ENCODE results near the gene PDE2A.
A peak's percentile ranks its signal among the peaks of the same experiment; 100 is the strongest.

PDE2A gene

DNA sequence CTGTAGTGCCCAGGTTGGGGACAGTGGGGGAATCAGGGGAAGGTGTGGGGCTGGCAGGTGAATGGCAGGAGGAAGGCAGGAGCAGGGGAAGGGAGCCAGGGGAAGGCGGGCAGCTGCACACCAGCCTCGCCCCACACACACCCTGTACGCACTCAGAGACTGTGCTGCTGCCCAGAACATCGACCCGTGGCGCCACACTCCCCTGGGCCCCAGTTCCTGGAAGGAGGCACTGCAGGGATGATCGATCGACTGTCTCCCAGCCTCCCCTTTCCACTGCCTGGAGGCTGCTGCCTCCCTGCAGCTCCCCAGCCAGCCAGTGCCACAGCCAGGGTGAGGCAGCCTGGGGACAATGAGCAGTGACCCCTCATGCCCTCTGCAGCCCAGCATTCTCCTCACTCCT, 19.2 kb downstream of the PDE2A start:
- no peak for DNase-seq

DNA sequence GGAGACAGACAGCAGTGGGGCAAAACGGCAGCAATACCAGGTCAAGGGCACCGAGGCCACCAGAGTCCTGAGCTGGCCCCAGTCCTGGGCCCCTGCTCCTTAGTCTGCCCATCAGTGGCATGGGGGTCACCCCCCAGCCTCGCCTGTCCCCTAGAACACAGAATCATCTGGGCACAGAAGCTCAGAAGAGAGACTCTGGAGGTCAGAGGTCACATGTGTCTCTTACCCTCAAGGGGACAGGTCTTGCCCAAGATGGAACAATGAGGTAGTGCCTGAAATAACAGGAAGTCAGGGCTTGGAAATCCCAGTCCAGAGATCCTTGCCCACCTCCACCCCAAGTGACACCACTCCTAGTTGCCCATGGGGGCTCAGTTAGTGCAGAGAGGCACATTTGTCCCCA, 20.6 kb downstream of the PDE2A start:
- DNase-seq: no peak

DNA sequence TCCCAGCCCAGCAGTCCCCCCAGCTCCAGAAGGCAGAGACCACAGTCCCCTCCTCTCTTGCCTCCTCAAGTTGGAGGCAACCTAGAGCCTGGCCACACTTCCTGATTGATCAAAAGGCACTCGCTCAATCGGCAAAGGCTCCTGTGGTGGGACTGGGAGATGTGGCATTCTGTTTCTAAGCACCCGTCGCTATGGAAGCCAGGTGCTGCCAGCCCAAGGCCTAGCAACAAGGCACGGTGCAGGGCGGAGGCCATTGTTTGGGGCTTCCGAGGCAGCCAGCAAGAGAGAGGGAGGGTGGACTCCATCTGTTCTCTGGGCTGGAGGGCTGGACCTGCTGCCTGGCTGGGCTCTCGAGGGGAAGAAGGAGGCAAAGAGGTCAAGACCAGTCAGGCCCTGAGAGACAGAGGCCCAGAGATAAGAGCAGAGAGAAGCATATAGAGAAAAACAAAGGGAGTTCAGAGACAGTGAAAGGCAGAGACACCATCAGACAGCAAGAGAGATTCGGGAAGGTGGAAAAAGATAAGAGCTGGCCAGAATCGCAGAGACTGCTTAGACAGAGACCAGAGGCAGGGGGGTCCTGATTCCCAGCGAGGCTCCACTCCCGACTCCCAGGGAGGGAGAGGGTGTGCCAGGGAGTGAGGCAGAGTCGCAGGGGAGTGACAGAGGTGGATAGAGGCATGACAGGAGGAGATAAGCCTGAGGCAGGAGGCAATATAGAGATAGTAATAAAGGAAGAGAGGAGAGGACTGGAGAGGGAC, 21.2 kb downstream of the PDE2A start:
- DNase-seq: no peak

DNA sequence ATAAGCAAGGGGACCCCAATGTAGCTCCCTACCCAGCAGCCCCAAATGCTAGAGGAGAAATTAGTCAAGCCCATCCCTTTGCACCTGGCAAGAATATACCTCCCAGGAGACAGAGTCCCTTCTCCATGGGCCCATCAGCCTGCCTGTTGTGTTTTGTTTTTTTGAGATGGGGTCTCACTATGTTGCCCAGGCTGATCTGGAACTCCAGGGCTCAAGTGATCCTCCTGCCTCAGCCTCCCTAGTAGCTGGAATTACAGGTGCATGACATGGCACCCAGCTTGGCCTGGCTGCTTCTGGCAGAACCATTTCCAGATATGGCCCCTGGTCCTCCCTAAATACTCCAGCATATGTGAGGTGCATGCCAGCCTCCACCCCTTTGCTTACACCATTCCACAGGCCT, 22.1 kb downstream of the PDE2A start:
- no peak for DNase-seq

DNA sequence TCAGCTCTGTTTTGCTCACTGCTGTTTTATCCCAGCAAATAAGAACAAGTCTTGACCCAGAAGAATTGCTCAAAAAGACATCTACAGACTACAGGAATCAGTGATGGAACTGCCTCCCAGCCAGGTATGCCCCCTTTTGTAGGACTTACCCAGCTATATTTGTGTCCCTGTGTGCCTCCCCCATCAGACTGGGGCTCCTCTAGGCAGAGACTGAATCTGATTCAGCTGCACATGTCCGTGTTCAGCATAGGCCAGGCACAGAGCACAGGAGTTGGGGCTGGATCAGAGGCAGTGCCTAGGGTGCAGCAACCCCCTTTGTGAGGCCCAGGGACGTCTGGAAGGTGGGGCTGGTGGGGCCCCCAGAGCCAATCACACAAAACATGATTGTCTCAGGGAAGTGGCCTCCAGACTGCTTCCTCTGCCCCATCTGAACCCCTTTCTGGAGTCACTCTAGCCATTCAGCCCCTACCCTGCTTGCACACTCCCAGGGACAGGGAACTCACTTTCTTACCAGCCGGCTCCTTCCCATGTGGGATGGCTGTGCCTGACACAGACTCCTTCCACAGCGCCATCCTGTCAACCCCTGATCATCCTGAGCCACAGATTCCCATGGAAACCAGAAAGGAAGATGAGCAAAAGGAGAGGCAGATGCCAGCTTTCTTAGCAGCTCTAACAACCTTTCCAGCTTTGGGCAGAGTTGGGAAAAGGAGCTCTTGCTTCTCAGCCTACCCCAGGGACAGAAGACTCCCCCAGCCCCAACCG, 24.8 kb downstream of the PDE2A start:
- no peak for DNase-seq

DNA sequence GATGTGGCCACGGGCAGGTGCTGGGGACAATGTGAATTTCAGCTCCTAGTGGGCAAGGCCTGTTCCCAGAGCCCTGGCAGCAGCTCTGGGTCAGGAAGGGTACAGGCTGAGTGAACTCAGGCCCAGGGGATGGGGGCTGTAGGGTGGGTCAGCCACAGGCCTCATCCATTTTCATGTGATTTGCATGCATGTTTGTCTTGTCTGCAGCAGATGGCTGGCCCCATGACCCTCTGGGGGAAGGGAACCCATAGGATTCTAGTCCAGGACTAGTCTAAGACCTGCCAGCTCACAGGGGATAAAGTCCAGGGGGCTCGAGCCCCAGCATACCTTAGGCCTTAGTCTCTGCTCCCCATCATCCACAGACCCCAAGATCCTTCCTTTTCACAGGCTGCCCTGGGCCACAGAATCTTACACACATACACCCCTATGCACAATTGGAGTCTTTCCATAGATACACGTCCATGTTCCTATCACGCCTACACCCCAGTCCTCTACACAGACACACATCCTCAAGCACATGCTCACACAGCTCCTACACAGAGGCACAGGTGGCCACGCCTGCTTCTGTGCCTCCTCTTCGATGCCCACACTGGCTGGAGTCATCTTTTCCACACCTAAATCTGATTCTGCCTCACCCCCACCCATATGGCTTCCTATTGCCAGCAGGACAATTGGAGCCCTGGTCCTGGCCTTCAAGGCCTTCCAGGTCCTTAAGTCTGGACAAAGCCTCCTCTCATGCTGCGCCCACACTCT, 25.7 kb downstream of the PDE2A start:
- no peak for DNase-seq

DNA sequence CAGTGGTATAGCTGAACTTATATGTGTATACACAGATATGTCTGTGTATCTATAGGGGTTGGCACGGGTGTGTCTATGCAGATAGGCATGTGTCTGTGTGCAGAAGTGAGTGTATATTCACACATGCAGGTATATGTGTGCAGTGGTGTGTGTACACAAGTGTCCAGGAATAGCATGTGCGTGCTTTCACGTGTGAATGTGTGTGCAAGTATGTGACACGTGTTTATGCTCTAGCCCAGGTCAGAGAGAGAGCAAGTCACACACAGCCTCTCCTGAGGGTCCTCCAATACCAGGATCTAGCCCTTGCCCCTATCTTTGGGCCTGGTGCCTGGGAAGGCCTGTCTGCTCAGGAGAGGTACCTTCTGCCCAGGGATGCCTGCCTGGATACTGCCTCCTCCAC, 26.3 kb downstream of the PDE2A start:
- DNase-seq: no peak

DNA sequence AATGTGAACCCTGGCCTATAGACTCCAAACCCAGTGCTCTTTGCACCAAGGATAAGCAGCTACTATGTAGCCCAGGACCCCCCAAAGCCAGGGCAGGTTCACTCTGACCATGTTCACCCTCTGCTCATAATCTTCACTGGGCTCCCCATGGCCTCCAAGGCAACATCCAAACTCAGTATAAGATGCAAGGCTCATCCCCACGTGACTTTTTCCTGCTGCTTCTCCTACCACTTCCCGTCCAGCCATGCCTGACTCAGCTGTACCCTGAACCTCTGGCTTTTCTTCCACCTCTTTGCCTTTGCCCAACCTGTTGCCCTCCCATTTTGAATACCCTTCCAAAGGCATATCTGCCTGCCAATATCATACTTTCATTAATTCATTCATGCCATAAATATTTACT, 27.8 kb downstream of the PDE2A start:
- DNase-seq: no peak

DNA sequence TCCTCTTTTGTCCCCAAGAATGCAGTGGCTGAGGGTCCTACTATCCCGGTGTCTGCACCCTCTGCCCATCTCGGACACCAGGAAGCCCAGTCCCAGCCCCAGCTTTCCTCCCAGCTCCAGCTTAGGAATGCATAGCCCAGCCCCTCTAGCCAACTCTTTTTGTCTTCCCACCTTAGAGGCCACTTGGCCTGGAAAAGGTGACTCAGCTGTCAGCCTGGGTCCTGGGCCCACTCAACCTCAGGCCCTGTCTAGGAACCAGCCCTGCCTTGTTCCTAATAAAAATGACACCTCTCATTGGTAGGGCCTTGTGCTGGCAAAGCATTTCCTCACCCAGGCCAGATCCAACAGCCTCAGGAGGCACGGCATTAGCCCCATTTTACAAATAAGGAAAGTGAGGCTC, 28.2 kb downstream of the PDE2A start:
- no peak for DNase-seq

DNA sequence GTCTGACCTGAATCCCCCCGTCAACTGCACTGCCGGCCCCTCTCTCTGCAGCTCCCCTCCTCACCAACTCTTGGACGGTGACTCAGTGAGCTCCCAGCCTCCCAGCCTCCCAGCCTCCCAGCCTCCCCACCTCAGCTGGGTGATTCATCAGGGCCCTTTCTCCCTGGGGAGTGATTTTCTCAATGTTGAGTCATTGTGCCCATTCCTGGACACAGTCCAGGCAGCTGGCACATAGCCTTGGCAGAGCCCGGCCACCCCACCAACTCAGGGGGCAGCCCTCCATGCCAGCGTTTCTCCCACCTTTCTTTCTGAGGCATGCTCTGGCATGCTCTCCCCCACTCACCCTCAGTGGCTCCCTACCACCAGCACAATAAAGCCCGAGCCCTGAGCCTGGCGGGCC, 30.7 kb downstream of the PDE2A start:
- no peak for DNase-seq

DNA sequence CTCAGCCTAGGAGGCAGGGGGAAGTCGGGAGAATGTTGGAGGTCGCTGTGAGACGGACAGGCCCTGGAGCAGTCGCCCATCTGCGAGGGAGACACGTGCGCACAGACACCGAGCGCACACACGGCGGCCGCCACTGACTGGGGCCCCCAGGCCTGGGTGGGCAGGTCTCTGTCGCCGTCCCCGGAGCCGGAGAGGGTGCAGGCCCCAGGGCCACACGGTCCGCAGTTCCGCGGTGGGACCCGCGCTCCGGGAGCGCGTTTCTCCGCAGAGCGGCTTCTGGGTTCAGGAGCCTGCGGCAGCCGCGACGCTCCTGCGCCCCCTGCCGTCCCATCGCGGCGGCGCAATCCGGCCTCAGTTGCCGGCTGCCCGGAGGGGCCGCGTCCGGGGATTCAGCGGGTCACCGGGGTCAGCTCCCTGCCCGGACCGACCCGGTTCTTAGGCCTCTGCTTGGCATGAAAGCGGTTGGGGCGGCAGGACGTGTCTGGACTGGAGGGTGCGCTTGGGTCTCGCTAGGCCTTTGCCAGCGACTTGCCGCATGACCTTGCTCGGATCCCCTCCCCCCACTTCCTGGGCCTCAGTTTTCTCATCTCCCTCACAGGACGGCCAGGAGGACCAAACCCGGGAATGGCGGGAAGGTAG, 31.2 kb downstream of the PDE2A start:
- DNase-seq: peak; percentile 69

DNA sequence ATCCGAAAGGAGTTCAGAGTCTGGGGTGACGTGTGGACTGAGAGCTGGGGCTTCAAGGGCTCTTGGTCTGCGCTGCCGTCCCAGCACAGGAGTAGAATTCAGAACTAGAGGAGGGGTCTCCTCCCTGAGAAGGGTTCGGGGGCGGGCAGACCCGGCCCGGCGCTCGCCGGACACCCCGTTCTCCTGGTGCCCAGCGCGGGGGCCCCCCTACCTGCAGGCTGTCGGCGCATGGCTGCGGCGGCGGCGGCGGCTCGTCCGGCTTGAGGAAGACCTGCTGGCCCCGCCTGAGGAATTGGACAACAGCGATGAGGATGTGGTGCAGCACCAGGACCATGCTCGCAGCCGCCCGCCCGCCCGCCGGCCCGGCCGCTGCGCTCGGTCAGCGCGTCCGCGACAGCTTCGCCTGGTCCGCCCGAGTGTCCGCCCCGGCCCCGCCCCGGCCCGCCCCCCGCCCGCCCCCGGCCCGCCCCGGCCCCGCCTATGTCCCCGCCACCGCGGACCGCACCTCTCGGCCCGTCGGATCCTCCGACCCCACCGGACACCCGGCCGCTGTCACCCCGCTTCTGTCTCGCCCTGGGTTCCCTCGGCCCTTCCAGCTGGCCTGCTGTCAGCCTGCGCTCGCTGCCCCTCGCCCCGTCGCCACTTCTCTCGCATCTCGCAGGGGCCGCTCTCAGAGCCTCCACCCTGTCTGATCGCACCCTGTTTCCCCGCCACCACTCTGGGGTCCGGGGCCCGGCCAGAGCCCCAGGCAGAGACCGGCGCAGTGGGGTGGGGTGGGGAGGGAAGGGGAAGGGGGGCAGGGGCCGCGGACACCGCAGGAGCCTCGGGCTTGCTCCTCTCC, 32.0 kb downstream of the PDE2A start:
- DNase-seq: no peak

DNA sequence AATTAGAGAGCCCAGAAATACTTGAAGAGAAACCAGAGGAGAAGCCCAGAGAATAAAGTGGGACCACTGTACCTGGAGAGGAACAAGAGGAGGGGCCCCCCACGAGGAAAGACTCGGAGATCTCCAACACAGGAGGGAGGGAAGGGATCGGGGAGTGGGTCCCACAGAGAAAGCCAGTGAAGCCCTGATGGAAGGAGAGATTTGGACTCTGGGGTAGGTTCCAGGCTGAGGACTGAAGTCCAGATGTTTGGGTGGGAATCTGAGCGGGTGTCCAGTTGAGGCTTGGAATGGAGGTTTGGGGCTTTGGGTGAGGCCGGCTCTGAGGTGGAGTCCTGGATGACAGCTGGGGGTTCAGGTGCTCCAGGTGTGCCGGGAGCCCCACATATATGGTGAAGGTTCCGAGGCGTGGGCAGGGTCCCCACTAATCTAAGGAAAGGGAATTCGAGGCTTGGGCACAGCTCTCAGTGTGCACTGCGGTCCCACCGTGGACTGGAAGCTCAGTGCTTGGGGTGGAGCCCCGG, 32.6 kb downstream of the PDE2A start:
- DNase-seq: no peak

DNA sequence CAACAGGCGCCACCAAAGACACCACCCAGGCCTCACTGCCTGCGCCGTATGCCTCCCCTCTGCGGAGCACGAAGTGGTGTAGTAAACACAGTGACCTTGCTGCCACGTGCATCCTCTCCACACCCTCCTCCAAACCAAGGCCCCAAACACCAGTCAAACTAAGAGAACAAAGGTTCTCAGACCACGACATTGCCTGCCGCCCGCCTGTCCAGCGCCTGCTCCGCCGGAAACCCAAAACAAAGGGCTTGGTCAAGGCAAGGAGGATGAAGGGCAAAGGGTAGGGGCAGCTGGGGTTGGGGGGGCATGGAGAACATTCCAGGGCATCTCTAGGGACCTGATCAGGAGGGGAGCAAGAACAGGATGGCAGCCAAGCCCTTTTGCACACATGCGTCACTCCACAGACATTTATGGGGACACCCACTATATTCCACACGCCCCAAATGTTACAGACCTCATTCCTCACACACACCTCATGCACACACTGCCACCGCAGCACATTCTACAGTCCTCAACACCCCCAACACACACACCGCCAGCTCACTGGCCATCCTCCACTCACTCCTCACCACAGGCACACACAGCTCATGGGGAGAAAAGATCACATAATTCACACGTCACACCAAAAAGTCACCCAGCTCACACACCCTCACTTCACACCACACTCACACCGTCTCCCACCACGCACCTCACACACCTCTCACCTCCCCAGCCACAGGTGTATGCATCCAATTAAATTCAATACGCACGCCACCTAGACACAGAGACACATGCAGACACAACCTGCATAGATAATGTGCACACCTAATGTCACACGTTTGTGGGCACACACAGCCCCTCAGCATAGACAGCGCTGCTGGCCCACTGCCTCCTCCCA, 34.5 kb downstream of the PDE2A start:
- DNase-seq: no peak

DNA sequence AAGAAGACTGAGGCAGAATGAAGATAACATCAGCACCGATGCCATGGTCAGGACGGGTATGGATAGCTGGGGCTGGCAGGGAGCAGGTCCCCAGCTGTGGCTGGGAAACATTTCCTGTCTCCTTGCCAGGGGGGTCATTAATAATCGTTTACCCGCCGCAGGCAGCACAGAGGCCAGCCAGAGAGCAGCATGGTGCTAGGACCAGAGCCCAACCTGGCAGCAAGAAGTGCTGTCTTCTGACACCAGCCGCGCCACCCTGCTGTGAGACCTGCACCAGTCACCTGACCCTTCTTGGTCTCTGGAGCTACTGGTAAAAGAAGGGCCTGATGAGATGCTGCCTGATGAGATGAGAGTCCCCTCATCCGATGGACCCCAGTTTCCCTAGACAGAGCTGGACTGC, 36.3 kb downstream of the PDE2A start:
- no peak for DNase-seq

DNA sequence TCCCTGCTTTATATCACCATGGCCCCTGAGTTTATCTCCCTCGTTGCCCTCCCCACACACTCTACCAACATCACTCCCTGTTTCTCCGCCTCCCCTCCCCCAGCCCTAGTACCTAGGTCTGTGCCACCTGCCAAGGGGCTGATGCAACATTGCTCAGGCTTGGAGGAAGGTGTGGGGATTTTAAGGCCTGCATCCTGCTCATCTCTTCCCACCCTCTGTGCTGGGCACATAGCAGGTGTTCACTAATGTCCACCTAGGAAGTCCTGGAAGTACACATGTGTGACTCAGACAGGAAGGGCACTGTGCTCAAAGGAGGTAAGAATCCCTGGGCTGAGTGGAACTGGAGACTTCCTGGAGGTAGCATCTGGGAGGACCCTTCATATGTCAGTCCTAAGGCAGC, 37.0 kb downstream of the PDE2A start:
- DNase-seq: no peak

DNA sequence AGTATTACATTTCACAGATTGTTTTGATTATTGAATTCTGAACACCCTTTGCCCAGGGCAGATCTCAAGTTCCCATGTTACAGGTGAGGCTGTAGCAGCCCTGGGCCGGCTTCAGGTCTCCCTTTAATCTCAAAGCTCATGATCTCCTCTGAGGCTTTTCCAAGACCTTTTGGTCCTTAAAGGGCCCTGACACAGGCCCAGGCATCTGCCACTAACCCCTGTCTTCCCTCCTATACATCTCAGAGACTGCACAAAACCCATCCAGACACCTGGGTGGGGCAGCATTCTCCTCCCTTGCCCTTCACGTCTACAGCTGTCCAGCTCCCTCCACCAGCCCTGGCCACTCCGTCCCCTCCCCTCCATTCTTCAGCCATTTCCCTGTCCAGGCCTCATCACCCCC, 37.8 kb downstream of the PDE2A start:
- no peak for DNase-seq

DNA sequence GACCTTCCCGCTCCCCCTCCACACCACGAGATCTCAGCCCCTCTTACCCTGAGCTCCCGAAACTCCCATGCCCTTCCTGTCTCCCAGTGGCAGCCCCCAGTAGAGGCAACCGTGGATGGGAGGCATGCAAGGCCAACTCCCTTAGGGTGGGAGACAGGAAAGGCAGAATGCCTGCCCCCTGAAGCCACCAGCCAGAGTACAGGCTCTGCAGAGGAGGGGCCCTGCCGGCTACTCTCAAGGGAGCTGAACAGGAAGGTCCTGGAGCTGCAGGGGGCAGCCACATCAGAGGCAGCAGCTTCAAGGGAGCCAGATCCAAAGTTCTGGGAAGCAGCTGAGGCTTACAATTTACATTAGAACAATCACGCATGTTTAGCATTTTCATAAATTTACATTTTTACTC, 38.3 kb downstream of the PDE2A start:
- DNase-seq: no peak

DNA sequence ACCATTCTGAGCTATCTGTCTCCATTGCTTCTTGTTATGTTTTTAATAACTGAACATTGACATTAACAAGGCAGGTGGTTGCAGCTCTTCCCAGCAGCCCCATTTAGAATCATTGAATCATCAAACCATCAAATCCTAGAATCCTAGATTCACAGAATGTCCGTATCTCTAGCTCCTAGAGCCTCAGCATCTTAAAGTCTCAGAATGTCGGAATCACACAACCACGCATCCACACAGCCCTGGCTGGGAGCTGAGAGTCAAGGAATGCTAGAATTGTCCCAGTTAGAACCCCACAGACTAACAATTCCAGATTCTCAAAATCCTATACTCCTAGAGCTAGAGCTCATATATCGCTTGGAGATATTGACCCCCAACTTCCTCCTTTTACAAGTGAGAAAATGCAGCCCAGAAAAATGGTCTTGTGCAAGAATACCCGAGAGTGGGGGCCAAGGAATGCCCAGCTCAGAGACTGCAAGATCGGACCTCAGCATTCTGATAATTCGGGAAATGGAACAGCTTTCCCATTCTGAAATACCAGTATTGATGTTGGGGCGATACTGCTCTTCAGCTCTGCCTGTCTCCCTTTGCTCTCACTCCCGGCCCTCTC, 38.8 kb downstream of the PDE2A start:
- DNase-seq: no peak

DNA sequence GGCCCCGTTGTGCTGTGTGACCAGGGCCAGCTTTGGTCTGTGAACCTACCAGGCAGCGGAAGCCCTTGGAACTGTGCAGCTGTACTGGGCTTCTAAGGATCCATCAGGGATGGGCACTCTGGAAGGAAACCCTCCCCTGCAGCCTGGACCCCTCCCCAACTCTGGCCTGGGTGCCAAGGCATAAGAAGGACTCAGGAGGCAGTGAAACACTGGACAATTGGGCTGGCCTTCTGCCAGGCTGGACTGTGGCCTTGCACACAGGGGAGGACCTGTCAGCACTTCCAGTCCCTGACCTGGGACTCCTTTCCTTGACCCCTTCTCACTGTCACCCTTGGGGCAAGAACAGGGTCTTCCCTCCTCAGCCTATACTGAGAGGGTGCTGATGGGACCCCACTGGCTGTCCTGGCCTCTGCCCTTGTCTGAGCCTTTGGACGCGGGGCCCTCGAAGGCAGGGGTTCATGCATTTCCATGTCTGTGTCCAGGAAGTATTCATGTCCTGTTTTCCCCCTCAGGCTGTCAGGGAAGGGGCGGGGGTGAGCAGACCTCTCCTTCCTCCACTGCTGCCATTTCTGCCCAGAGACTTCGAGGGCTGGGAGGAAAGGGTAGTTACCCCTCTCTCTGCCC, 39.6 kb downstream of the PDE2A start:
- DNase-seq: no peak
